Measurements from ENCODE around the gene TTC24.

DNA sequence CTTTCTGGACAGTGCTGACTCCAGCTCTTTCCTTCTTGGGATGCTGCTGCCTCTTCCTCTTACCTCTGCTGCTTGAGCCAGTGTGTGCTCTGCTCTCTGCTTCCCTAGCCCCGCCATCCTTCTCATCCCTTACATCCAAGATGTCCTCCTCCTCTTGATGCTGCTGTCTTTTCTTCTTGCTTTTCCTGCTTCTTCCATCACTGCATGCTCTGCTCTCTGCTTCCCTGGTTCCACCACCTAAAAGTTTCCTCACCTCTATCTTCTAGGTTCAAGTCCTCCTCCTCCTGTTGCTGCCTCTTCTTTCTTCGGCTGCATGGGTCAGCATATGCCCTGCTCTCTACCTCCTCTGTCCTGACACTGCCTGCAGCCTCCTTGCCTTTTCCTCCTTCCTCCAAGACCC is 15.5 kb downstream of the TTC24 start:
- TF ChIP-seq GATA2 (IDR thresholded peaks at IDR 0.05; ENCODE audit: low read depth, low read length) (no peak), GATA3 (IDR thresholded peaks at IDR 0.05; ENCODE audit: low read depth, low read length) (no peak)
